HG03108 (cell line): ENCODE data around the gene KIAA2012.
"Not testable (repeated sequence)": the region's sequence is repeated elsewhere in the genome, so short reads cannot be mapped to it uniquely, and the experiment has no call there.

Source experiments
- ATAC-seq: cut with Tn5 transposase; IDR thresholded peaks from one replicate; pipeline ENCODE4 v1.9.1; 2021; ENCODE audit warnings: moderate library complexity; ENCODE audit not compliant: unreplicated experiment

Gene KIAA2012

DNA sequence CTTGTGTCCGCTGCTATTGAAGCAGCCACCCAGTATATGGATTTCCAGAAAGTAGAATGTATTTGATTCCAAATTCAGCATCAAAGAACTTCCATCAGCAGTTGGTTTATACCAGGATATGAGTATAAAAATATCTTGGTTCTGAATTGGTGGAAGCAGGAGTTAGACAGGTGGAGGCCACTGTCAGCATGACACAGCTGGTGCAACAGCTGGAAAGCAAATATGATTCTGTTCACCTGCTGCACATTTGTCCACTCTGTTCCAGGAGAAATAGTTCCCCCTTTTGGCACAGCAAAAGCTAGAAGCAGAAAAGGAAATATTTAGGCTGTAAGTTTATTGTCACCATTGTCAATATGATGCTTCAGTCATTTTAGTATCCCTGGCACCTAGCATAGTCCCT, 41.2 kb downstream of the KIAA2012 start:
- ATAC-seq, result no peak

DNA sequence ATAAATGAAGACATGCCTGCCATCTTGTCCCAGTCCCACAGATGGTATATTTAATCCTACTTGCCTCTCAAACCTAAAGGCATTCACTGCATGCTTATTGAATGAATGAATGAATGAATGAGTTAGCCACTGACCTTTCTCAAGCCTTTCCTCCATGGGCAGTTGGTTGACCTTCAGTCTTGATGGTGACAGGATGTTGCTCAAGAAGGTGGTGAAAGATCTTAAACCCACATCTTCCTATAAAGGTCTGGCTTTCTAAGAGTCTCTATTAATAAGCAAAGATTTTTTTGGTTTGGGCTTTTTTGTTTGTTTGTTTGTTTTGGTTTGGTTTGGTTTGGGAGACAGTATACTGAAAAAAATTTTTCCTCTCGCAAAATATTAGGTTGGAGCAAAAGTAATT, 41.7 kb downstream of the KIAA2012 start:
- ATAC-seq, result no peak

DNA sequence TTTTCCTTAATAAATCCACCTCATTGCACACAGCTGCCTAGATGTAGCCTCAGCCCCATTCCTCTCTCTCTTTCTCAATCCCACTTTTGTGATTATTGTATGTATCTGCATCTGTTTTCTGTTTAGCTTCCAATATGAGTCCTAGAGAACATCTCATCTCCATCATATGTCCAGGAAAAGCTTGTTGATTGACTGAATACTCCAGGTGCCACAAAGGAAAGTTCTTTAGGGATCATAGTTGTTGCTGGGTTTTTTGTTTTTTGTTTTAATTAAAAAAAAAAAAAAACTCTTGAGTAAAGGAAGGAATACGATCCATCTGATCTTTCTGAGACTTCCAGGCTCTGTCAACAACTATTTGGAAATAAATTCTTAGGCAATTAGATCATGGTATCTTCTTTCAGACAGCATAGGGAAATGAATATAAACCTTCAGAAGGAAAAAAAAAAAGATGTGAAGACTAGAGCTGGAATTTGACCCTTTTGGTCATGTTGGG, 42.5 kb downstream of the KIAA2012 start:
- no peak for ATAC-seq

DNA sequence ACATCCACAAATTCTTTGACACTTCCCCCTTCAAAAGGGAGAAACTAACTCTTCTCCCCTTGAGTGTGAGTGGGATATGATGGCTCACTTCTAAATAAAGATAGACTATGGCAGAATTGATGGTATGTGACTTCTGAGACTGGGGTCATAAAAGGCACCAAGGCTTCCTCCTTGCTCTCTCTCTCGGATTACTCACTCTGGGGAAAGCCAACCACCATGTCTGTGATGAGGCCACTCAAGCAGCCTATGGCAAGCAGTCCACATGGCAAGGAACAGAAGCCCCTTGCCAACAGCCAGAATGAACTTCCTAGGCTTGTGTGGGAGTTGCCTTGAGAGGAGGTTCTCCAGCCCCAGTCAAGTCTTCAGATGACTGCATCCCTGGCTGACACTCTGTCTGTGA, 43.6 kb downstream of the KIAA2012 start:
- no peak for ATAC-seq

DNA sequence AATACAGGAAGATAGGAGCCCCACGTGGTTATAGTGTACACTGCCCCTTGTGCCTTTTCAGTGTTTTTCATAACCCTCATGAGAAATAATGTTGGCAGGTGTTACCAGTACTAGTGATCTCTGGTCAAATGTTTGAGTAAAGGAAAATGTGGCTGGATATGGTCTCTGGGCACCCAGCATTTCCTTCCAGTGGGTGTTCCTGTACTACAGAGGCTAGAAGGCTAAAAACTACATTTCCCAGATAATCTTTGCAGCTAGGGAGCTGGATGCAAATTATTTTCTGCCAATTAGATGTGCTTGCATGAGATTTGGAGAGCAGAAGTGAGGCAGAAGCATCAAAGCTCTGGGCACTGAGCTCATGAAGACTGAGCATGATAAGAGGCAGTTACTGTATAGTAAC, 45.1 kb downstream of the KIAA2012 start:
- no peak for ATAC-seq

DNA sequence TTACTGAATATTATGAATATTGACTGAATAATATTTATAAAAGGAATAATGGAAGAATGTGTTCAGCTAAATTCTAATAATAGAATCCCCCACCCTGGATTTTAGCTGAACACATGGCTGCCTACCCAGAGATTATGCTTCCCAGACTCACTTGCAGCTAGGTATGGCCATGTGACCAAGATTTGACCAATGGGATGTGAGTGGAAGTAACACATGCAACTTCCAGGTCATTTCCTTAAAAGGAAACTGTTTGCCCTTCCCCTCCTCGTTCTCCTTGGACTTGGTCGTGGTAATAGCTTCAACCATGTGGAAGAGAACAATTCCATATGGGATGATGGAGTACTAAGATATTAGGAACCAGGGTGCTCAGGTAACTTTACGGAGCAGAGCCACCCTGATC, 47.8 kb downstream of the KIAA2012 start:
- ATAC-seq, result no peak

DNA sequence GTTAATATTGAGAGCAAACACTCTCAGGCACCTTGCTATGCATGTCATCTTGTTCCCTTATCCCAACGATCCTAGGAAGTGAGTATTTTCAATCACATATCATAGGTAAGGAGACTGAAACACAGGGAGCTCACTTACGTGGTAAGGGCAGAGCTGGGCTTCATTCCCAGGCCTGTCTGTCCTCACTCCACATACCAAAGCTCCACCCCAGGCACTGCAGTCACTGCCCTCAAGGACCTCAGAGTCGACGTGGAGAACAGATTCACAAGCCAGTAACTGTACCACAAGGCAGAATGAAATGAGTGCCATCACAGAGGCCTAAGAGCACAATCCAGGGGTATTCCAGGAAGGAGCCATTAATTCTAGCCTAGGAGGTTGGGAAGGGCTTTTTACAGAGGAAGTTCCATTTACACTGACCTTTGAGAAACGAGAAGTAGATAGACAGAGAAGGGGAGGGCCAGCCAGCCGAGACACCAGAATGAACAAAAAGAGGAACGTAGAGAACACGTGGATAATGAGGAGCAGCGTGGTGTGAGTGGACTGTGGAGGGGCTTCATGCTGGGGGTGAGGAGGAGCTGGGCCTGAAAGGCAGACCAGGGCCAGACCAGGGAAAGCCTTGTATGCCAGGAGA, 48.6 kb downstream of the KIAA2012 start:
- no peak for ATAC-seq

DNA sequence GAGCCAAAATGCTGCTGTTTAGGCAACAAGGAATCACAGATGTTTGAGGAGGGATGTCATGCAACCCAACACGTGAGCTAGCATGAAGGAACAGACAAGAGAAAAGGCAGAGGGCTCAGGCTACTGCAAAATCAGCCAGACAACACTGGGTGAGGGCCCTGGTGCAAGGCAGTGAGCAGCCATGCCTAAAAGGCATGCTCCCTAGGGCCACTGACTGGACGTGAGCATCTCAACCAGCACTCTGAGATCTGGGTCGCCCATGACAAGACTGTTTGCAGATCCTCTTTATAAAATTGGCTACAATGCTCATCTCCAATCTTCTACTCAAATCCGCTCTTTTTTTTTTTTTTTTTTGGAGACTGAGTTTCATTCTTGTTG, 49.1 kb downstream of the KIAA2012 start:
- ATAC-seq, result no peak

DNA sequence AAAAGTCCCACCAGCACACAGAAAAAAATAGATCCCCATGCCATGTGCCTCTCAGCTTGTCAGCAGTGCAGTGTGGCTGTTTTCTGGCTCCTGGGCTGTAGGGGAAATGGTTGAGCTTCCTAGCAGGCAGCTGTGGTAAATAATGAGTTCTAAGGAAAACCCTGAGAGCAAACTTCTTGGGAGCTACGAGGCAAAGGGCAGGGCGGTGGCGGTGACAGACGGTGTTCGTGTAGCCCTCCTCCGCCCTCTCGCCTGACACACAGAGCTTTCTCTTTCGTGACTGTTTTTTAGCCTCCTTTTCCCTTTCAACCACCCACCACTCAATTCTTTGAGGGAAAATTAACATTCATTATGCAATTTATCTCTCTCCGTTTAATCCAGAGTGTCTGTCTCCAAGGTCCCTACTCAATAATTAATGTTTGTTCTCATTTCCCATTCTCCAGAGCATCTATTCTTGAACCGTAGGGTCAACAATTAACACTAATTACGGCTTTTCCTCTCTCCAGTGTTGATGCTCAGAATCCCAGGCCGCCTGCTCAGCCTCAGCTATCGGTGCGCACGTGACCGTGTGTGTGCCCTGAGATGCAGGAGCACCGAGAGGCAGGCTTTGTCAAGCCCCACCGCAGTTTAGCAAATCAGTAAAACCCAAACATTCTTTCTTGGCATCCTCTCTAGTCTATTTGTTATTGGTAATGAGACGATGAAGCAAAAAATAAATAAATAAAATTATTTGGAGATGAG, 50.1 kb downstream of the KIAA2012 start:
- ATAC-seq, result no peak

DNA sequence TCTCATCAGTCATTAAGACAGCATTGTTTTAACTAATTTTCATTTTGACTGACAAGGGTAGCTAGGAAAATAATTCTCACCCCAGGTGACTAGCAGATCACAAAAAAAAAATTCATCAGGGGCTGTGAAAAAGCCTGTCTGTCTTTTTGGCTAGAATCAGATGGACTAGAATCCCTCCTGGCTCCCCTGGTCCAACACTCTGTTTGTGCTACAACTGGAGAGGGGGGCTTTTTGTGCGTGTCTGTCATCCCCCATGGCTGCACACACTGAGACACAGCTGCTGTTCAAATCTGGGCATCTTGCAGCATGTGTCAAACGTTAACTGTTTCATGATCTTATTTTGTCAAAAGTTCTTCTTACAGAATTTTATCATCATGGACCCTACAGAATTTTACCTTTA, 51.2 kb downstream of the KIAA2012 start:
- ATAC-seq, result no peak

DNA sequence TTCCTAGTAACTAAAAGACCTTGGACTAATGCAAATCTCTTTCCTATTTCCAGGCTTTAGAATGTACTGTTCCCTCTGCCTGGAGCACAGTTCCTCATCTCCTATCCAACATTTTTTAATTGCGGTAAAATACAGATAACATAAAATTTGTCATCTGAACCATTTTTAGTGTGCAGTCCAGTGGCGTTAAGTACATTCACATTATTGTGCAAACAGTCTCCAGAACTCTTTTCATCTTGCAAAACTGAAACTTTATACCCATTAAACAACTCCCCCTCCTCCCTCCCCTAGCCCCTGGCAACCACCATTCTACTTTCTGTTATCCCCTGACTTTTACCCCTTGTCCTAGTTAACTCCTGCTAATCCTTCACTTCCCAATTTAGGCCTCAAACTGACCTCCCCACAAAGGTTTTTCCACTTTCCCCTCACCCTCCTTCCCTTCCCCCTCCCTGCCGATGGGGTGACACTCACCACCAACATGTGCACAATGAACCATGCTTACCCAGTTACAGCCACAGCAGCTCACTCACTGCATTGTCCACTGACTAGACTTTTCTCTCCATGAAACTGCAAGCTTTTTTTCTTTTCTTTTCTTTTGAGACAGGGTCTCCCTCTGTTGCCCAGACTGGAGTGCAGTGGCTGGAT, 54.8 kb downstream of the KIAA2012 start:
- ATAC-seq, result no peak

DNA sequence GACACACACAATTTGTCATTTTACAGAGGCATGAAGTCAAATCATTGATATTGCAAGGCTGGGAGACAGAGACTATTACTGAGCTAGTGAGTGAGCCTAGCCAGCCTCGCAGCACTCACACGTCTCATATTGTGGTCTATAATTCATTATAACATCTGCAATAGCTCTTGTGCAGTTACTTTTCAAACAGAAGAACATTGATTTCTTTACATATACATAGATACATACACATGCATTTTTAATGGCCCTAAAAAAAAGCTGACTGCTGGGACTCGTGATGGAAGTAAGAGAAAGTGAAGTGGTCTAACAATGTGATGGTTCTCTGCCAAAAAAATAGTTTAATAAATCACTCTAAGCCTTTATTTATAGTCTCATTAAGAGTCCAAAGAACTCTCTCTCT, 56.8 kb downstream of the KIAA2012 start:
- ATAC-seq, result no peak

DNA sequence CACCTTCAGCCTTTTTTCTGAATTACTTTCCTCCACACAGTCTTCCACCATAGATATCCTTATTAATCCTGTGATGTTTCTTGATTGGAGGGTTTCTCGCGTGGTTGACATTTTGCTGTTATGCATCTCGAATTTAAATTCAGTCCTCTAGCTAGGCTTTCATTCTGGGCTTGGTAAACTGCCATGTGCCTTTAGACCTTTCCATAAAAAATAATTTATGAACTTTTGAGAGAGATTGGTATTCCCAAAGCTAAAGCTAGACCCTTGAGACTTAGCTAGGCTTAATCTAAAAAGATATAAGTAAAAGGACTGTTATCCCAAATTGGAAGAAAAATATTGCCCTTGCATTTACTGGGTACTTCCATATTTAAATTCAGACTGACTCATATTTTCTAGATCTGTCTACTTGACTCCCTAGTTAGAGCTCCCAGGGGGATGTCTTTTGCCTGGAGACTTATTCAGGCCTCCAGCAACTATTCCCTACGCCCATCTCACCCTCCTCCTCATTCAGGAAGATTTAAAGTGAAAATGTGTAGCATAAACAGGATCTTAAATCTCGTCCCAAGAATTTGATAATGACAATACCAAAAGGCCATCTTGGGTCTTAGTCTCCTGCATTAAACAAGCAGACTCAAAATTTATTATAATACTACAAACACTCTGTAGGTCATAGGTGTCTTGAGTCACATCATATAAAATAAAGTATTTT, 60.3 kb downstream of the KIAA2012 start:
- no peak for ATAC-seq

DNA sequence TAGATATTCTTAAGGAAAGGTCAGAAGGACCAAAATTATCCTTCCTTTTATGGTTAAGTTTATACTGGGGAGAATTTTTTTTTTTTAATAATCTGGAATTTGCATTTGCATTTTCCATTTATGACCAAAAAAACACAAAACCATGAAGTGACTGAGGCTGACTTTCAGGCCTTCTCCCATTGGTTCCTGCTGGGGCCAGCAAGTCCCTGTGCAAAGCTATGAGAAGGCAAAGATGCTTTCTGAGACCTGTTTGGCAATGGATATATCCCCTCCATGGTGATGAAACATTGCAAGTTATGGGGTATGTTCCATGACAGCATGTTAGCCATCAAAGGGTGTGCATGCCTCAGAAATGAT, 60.8 kb downstream of the KIAA2012 start:
- no peak for ATAC-seq

DNA sequence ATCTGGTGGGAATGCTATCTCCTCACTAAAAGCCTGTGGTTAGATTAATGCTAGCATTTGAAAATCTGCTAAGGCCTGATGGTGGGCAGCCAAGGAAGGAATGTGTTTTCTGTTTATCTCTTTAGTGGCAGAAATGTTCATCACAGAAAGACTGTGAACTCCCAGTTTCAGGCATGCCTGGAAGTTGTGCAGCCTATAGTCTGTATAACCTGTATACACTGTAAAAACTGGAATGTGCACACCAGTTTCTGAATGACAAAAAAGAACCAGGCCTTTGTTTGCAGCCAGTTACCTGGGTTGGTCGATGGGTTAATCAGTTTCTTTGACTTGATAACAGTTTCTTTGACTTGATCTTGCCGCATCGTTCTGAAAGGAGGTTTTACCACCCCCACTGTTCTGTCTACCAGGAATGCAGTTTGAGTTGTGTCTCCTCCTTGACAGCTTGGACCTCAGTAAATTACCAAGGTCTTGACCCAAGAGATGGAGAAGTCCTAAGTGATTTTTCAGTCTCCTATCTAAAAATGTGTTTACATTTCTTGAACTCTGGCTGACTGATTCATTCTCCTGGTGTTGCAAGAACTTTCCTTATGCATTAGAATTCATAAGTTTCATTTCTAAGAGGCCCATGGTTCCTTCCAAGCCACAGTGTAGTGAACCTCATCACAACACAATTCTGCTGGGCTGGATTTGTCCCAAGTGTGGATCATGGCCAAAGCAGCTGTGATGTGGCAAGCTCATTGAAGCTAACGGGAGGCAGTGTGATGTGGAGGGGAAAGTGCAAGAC, 62.2 kb downstream of the KIAA2012 start:
- no peak for ATAC-seq

DNA sequence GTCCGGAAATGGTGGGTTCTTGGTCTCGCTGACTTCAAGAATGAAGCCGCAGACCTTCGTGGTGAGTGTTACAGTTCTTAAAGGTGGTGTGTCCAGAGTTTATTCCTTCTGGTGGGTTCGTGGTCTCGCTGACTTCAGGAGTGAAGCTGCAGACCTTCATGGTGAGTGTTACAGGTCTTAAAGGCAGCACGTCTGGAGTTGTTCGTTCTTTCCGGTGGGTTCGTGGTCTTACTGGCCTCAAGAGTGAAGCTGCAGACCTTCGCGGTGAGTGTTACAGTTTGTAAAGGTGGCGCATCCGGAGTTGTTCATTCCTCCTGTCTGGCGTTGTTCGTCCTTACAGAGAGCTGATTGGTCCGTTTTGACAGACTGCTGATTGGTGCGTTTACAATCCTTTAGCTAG, 63.0 kb downstream of the KIAA2012 start:
- not testable (repeated sequence) for ATAC-seq

DNA sequence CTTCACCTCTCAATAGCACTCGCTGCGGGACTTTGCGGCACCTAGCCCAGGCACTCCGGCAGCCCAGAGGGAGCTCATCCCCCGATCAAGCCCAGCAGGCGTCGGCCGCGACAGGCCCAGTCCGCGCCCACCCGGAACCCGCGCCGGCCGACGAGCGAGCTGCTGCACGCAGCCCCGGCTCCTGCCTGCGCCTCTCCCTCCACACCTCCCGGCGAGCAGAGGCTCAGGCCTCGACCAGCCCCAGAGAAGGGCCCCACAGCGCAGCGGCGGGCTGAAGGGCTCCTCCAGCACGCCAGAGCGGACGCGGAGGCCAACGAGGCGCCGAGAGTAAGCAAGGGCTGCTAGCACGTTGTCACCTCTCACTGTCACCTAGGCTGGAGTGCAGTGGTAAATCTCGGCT, 63.5 kb downstream of the KIAA2012 start:
- no peak for ATAC-seq

DNA sequence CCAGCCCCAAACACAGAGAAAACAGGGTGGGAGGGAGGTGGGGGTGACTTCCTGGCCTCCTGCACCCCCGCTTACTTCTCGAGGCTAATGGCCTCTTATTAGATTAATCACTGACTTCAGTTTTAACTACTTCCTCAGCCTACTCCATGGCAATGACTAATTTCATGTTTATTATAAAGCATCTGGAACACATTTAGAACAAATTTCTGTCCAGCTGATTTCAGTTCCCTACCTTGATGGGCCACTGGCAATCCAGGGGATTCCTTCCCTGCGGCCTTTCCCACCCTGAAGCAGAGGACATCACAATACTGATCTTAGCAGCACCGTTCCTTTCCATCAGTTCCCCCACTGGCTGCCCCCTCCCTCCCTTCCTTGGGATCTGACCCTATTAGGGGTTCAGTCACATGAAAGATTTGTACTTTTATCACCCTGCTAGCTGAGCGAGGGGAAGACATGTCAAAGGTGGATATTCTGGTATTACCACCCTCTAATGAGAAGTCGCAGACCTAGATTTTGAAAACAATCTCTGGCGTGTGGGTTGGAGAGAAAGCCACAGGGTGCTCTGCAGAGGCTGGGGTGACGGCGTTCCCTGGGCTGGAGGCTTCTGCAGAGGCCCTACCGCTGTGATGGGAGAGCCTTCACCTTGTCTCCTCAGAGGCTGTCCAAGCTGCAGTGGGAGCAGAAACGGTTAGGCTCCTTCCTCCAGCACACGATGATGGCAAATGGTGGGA, 67.6 kb downstream of the KIAA2012 start:
- no peak for ATAC-seq

DNA sequence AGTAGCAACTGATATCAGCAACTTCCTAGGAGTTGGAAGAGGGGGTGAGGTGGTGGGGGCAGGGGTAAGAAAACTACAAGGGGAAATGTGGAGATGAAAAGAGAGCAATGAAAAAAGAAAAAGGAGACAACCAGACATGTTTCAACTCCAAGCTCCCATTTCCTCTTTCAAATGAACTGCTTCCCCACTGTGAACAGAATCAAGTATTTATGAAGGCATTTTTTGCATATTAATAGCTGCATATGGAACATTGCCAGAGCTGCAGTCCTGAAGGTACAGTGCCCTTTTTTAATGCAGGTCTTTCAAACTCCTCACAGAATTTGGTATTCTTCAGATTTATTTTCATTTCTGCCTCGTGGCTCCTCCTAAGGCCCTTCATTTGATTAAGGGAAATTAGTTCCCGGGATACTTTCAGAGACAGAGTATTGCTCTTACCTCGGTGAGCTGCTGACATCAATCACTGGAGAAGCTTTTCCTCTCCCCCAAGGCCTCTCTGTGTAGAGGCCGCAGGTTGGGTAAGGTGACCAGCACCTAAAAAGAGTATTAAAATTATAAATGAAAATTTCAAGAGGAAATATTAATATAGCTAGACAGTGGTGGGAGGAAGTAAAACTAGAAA, 68.4 kb downstream of the KIAA2012 start:
- no peak for ATAC-seq

DNA sequence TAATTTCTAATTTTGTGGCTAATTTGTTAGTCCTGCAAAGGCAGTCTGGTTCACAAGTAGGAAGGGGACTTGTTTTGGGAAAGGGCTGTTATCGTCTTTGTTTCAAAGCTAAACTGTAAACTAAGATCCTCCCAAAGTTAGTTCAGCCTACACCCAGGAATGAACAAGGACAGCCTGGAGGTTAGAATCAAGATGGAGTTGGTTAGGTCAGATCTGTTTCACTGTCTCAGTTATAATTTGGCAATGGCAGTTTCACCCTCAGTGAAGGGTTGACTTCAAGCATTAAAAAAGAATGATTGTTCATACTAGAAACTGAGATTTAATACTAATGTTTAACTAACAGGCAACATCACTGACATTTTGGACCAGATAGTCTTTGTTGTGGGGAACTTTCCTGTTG, 69.5 kb downstream of the KIAA2012 start:
- no peak for ATAC-seq
